Measurements from ENCODE around the gene FAM168A.
"Not testable (repeated sequence)": the region's sequence is repeated elsewhere in the genome, so short reads cannot be mapped to it uniquely, and the experiment has no call there.

The FAM168A gene

GRCh38 chr11:73519266-73519665, 78.6 kb downstream of the FAM168A start:
- DNase-seq (ENCODE audit: low spot score) = no peak

GRCh38 chr11:73518195-73518594, 79.7 kb downstream of the FAM168A start:
- DNase-seq (ENCODE audit: low spot score) = no peak

GRCh38 chr11:73516080-73516479, 81.8 kb downstream of the FAM168A start:
- no peak for DNase-seq (ENCODE audit: low spot score)

GRCh38 chr11:73513707-73514106, 84.2 kb downstream of the FAM168A start:
- no peak for DNase-seq (ENCODE audit: low spot score)

GRCh38 chr11:73510877-73511276, 87.0 kb downstream of the FAM168A start:
- DNase-seq (ENCODE audit: low spot score) = no peak

GRCh38 chr11:73510106-73510505, 87.8 kb downstream of the FAM168A start:
- peak; percentile 60 for DNase-seq (ENCODE audit: low spot score)

- DNase-seq (ENCODE audit: low spot score) = no peak
Measured at GRCh38 chr11:73509188-73509587, 88.7 kb downstream of the FAM168A start.

- DNase-seq (ENCODE audit: low spot score) = no peak
Measured at GRCh38 chr11:73508243-73509176, 89.4 kb downstream of the FAM168A start.

- no peak for DNase-seq (ENCODE audit: low spot score)
Measured at GRCh38 chr11:73507086-73507485, 90.8 kb downstream of the FAM168A start.

GRCh38 chr11:73506038-73506437, 91.9 kb downstream of the FAM168A start:
- no peak for DNase-seq (ENCODE audit: low spot score)

- DNase-seq (ENCODE audit: low spot score) = no peak
Measured at GRCh38 chr11:73498343-73498742, 99.6 kb downstream of the FAM168A start.

- DNase-seq (ENCODE audit: low spot score) = no peak
Measured at GRCh38 chr11:73496134-73496533, 101.8 kb downstream of the FAM168A start.

- no peak for DNase-seq (ENCODE audit: low spot score)
Measured at GRCh38 chr11:73495731-73496130, 102.2 kb downstream of the FAM168A start.

- DNase-seq (ENCODE audit: low spot score) = no peak
Measured at GRCh38 chr11:73493956-73494598, 103.8 kb downstream of the FAM168A start.

GRCh38 chr11:73481626-73482025, 116.3 kb downstream of the FAM168A start:
- no peak for DNase-seq (ENCODE audit: low spot score)

GRCh38 chr11:73480677-73481076, 117.2 kb downstream of the FAM168A start:
- DNase-seq (ENCODE audit: low spot score) = no peak

- peak; percentile 29 for DNase-seq (ENCODE audit: low spot score)
Measured at GRCh38 chr11:73478737-73479347, 119.1 kb downstream of the FAM168A start.

- DNase-seq (ENCODE audit: low spot score) = no peak
Measured at GRCh38 chr11:73477518-73477917, 120.4 kb downstream of the FAM168A start.

- DNase-seq (ENCODE audit: low spot score) = no peak
Measured at GRCh38 chr11:73475549-73476095, 122.3 kb downstream of the FAM168A start.

- DNase-seq (ENCODE audit: low spot score) = no peak
Measured at GRCh38 chr11:73473252-73473651, 124.7 kb downstream of the FAM168A start.

GRCh38 chr11:73470036-73470612, 127.8 kb downstream of the FAM168A start:
- DNase-seq (ENCODE audit: low spot score) = not testable (repeated sequence)

- no peak for DNase-seq (ENCODE audit: low spot score)
Measured at GRCh38 chr11:73469401-73469800, 128.5 kb downstream of the FAM168A start.

Measured in SK-N-DZ (cell line).